T47D (cell line): ENCODE results near the gene FAM163A.

Experiments used
- DNase-seq, 2 experiments: peaks; one replicate each; pipeline versions ENCODE4 v3.0.0 to v3.0.0-alpha.2; 2011 to 2012; ENCODE audit warnings: low read depth in 1 of 2, low spot score in 1 of 2
- JUND ChIP-seq: IDR thresholded peaks from 2 replicates; pipeline ENCODE4 v1.6.1; 2012; ENCODE audit warnings: low read depth
- in situ Hi-C: cut with HindIII; loops from 2 replicates; pipeline ENCODE4 v1.10.0; 2016; ENCODE audit warnings: low sequenced_read_pairs, low pct_unique_long_range_greater_than_20kb

FAM163A gene

DNA sequence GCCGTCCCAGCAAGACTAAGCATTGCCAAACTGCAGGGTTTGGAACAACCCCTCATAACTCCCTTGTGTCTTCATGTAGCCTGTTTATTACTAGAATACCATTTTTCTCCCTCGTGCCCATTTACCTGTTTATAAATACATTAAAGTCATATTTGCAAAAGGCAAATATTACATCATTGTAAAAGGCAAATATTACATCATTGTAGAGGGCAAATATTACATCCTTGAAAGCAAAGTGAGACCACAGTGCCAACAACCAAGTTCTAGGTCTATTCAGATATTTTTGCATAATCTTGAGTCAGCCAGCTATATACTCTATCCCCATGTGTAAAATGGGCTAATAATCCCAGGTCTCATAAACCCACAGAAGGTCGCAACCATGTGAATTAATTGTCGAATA, 11.4 kb upstream of the FAM163A start:
- DNase-seq: peak in 1 of 2 experiments; percentile 22
- 0 out of 2 replicates have a peak, but pooled peaks have one; percentile 27 for TF ChIP-seq JUND
- in situ Hi-C loops: no loop called here

DNA sequence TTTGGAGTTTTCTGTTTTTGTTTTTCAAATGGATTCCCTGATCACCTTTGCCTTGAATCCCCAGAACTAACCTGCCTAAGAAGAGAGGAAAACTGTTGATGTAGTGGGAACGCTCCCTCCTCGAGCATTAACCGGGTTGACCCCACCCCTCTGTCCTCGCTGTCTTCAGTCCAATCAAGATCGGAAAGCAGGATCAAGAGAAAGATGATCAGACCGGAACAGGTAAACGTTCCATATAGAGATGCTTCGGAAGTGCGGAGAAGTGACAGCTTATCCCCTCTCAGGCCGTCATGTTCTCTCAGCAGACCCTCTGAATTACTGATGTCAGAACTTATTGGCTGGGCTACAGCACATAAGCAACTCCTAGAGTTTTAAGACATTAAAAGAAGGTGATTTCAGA, 800 bp upstream of the FAM163A start:
- DNase-seq: no peak
- in situ Hi-C loops: no loop called here
- no peak for TF ChIP-seq JUND

DNA sequence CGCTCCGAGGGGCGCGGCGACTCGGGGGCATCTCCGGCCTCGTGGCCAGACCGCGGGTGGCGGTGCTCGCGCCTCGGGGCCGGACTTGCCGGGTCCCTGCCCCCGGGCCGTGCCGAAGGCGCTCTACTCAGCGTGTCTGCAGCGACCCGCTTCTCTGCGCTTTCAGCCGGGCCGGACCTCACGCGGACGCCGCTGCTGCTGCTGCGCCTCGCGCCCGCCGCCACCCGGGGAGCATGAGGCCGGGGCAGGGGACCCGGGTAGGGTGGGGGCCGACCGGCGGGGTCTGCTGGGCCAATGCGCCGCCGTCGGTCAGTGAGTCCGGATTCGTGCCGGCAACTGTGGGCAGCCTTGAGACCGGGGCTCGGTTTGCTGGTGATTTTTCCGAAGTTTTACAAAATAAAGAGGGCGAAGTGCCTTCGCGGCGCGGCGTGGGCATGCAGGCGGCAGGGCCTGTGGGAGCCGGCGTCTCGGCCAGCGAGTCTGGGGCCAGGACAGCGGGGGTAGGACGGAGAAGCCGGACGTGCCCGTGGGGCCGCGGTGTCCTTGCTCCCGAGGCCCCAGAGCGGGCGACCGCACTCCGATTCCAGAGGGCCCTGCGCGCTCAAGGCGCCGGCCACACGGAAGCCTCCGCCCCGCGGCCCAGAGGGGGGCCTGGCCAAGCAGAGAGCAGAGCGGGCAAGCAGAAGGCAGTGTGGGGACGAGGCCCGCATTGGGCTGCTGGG, 749 bp downstream of the FAM163A start:
- in situ Hi-C loops: no loop called here
- DNase-seq: no peak
- no peak for TF ChIP-seq JUND

DNA sequence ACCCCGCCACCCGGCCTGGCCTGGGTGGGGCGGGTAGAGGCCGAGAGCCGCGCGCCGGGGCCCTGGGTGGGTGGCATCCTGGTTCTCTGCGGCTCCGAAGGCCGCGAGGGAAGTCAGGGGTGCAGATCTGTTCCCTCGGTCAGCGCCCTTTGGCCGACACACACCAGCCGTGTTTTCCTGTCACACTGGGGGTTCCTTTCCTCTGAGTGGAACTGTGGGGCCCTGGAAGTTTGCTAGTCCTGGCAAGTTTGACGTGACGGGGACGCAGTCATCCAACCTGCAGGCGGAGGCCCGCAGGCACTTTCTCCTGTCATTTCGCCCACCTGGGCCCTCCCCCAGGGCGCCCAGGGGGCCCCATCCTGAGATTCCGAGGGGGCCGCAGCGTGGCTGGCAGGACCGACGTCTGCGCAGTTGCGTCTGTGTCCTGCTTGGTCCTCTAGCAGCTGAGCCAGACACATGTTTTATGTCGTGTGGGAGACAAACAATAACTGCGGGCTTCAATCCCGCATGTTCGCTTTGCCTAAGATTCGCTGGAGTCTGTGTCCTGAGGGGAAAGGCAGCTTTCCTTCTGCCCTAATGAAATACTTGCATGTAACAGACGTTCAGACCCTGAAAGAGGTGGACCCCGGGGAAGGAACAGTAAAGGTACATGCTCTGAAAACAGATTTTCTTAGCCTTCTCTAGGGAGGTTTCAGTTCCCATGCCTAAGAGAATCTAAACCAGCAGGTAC, 1.5 kb downstream of the FAM163A start:
- DNase-seq: no peak
- no peak for TF ChIP-seq JUND
- in situ Hi-C loops: no loop called here

DNA sequence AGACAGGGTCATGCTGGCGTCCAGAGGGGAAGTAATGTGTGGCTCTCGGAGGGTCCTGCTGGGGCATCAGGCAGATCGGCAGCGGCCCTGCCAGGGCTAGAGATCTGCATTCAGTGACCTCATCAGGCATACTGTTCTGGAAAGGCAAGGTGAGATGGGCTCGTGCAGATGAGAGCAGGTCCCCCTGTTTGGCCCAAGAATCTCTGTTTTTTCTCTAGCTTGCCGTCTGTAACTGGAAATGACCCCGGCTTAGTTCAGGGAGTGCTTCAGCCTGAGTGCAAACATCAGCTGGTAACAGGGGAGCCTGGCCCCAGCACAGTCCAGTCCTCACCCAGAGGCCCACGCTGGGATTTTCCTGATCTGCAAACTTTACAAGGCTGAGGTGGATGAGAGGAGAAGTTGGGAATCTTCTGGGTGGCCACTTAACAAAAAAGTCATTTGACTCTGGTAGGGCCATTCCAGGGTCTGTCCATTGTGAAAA, 2.1 kb downstream of the FAM163A start:
- no peak for TF ChIP-seq JUND
- in situ Hi-C loops: no loop called here
- DNase-seq: no peak

DNA sequence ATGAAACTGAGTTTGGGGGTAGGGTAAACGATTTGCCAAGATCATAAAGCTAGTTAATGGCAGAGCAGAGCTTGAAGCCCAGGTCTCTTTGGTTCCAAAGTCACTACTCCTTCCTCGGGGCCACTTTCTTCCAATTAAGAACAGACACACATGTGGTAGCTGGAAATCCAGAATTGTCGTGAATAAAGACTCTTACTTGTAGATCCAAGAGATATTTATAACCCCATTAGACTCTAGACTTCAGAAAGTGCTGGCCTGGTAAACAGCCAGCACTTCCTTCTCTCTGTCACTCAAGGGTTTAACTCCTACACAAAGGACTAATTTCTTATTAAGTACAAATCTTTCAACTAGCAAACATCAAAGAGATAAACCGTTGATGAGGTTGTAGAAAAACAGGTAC, 2.7 kb downstream of the FAM163A start:
- no peak for TF ChIP-seq JUND
- DNase-seq: no peak
- in situ Hi-C loops: no loop called here

DNA sequence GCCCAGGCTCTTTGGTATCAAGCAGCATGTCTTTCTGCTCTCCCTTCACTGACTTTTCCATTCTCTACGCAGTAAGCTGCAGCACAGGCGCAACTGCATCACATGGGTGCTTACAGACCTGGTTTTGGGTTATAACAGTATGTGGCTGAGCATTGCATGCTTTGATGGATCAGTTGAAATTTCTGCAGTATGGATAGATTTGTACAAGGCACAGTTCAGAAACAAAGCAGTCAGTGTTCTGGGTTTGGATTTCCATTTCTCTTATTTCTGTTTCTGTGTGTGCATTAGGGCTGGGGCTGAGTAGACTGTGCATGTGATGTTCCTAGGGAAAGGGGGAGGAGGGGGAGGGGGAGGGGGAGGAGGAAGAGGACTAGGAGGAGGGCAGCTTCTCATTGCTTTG, 4.5 kb downstream of the FAM163A start:
- in situ Hi-C loops: no loop called here
- DNase-seq: no peak
- TF ChIP-seq JUND: no peak

DNA sequence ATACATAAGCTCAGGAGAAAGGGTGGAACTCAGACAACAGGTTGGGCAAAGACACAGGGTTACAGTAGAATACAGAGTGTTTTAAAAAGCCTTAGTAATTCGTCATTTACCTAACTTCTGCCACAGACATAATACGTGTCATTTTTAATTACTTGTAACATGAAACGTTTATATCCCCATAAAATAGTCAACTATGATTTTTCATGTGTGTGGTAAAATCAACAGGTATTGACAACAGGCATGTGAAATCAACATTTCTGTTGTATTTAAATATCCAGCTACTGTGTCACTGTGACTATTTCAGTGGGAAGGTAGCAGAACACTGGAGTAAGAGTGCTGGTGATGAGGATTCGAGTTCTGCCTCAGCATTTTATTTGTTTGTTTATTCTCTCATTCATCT, 5.7 kb downstream of the FAM163A start:
- no peak for TF ChIP-seq JUND
- no peak for DNase-seq
- in situ Hi-C loops: no loop called here

DNA sequence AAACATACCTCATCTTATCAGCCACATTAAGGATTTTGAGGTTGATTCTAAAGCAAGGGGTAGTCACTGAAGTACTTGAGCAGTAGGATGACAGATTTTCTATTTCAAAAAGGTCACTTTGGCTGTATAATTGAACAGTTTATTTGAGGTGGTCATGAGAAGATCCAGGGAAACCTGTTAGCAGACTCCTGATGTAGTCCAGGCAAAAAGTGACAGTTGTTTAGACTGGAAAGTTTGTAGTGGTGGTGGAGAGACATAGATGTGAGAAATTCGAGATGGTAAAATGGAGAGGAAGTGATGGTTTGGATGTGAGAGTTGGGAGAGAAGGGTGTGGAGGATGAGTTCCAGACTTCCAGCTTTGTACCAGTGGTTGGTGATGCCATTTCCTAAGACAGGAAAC, 7.5 kb downstream of the FAM163A start:
- DNase-seq: no peak

DNA sequence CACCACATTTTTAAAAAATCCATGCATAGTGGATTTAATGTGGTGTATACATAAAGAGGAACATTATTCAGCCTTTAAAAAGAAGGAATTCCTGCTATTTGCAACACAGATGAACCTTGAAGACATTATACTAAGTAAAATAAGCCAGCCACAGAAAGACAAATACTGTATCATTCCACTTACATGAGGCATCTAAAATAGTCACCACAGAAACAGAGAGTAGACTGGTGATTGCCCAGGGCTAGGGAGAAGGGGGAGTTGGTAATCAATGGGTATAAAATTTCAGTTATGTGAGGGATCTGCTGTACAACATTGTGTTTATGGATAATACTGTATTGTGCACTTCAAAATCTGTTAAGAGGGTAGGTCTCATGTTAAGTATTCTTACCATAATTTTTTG, 10.0 kb downstream of the FAM163A start:
- TF ChIP-seq JUND: no peak
- in situ Hi-C loops: no loop called here
- DNase-seq: peak in 1 of 2 experiments; percentile 50

More for the DNA sequence above, 7.5 kb downstream of the FAM163A start:
- no peak for TF ChIP-seq JUND
- in situ Hi-C loops: no loop called here

DNA sequence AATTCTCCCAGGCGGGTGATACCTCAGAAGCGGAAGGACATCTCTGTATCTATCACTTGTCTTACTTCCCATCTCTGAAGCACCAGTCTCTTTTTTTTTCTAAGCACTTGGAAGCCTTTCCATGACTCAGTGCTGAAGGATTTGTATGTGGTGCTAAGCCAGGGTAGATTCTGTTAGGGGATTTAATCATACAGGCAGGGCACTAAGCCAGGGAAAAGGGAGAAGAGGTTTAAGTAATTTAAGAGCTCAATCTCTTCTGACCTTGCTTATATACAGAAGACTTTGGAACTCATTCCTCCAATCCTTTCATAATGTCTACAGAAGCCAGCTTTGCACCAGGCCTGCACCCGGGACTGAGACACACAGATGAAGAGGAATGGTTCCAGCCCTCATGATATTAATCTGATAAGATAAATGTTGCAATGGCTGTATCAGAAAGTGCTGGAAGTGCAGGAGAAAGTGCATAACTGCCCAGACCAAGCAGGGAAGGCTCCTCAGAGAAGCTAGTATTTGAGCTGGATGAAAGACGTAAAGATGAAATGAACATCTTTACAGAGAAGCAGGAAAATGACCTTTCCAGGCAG, 11.0 kb downstream of the FAM163A start:
- in situ Hi-C loops: no loop called here
- no peak for DNase-seq

DNA sequence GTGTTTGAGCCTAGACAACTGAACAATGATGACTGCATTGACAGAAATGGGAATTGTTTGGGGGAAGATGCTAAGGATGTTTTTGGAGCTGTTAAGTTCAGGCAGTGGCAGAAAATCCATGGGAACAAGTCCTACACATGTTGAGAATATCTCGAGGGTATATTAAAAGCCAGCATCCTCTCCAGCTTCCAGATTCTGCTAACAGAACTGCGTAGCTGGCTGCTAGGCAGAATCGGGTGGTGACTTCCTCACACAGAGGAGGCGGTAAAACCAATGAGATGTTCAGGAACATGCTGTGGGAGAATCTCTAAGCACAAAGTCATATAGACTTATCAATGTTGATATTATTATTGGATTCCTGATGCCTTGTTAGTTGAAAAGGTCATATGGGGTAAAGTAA, 14.8 kb downstream of the FAM163A start:
- TF ChIP-seq JUND: no peak
- in situ Hi-C loops: no loop called here
- DNase-seq: no peak

More for the DNA sequence above, 11.0 kb downstream of the FAM163A start:
- no peak for TF ChIP-seq JUND

DNA sequence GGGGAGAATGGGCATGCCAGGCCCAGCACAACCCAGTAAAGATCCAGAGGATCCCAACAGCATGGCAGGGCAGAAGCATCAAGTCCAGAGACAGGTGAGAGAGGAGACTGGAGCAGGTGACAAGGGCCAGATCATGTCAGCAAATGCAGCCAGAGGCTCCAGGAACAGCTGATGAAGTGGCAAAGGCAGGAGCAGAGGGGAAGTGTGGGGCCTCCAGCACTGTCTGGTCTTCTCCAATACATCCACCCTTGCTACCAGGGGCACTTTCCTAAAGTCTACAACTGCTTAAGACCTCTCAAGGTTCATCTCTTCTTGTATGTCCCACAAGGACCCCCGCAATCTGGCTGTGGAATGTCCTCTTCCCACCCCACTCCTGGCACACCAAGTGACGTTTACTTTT, 17.4 kb downstream of the FAM163A start:
- DNase-seq: no peak
- in situ Hi-C loops: no loop called here
- no peak for TF ChIP-seq JUND
